HG03135 (cell line): ENCODE results near the gene OR1E2.
"Not testable (repeated sequence)": the region's sequence is repeated elsewhere in the genome, so short reads cannot be mapped to it uniquely, and the experiment has no call there.

Source experiments
- ATAC-seq: cut with Tn5 transposase; IDR thresholded peaks from one replicate; pipeline ENCODE4 v1.9.1; 2021; ENCODE audit warnings: mild to moderate bottlenecking, moderate library complexity; ENCODE audit not compliant: unreplicated experiment

Gene OR1E2

GRCh38 chr17:3398310-3398709 lies 35.3 kb downstream of the OR1E2 start, which contains the start of gene OR1E1:
TSS of gene OR1E1 (minus strand) at chr17:3398410. CDS start at chr17:3398410, 0 bp downstream.
- no peak for ATAC-seq

- not testable (repeated sequence) for ATAC-seq
Measured at GRCh38 chr17:3397801-3398200, 35.8 kb downstream of the OR1E2 start.

- no peak for ATAC-seq
Measured at GRCh38 chr17:3389791-3390190, 43.9 kb downstream of the OR1E2 start.

- ATAC-seq = no peak
Measured at GRCh38 chr17:3385869-3386816, 47.5 kb downstream of the OR1E2 start, which contains the start of gene OR3A2. TSS of gene OR3A2 (minus strand) at chr17:3386308.
